AG04449 (cell line): ENCODE measurements around the gene UVRAG.

Experiments
- CTCF ChIA-PET: fragments of 350-600 bp; formaldehyde crosslinking; extraction: SDS; loops from one replicate; lab custom pipeline; 2021; ENCODE audit warnings: antibody characterized with exemption; lab: Yijun Ruan, JAX
- POLR2A ChIA-PET: fragments of 400-600, 350-600 bp; formaldehyde crosslinking; extraction: SDS; loops from one replicate; lab custom pipeline; 2020; ENCODE audit warnings: antibody characterized with exemption, inconsistent platforms; lab: Yijun Ruan, JAX
- DNase-seq: peaks from one replicate; pipeline ENCODE4 v3.0.0-alpha.2; 2010; ENCODE audit warnings: low read depth, low spot score
- H3K4me3 ChIP-seq: 2 replicates; pipeline ENCODE4 v1.5.1; 2011; ENCODE audit warnings: low read depth, mild to moderate bottlenecking, control low read depth, low read length
- CTCF ChIP-seq: IDR thresholded peaks from one replicate; pipeline ENCODE4 v1.5.1; 2011; ENCODE audit warnings: mild to moderate bottlenecking, moderate library complexity, low read length, control low read depth, inconsistent platforms; ENCODE audit not compliant: insufficient read depth; ENCODE audit errors: missing control alignments

UVRAG gene

GRCh38 chr11:76005756-76006155 is 190.7 kb downstream of the UVRAG start:
- ChIA-PET POLR2A (no interaction called here), CTCF (interaction anchor here (1.1 kb wide), 1 partner anchor 19 kb away, joined by 3 read pairs; no protein-coding TSS in a partner anchor)
- no peak for TF ChIP-seq CTCF
- DNase-seq: no peak
- H3K4me3 ChIP-seq: no peak overlapping the region

GRCh38 chr11:76007166-76007565 is 192.2 kb downstream of the UVRAG start:
- POLR2A ChIA-PET: interaction anchor here (1.2 kb wide), 1 partner anchor 23 kb away, joined by 3 read pairs; no protein-coding TSS in a partner anchor
- H3K4me3 ChIP-seq: no peak overlapping the region
- no peak for DNase-seq
- TF ChIP-seq CTCF: no peak
- CTCF ChIA-PET: interaction anchor here (1.8 kb wide), 1 partner anchor 111 kb away, joined by 7 read pairs; no protein-coding TSS in a partner anchor

- POLR2A ChIA-PET: interaction anchor here (1.2 kb wide), 1 partner anchor 22 kb away, joined by 3 read pairs; no protein-coding TSS in a partner anchor
- CTCF ChIA-PET: no interaction called here
- peak; percentile 26 for DNase-seq
- TF ChIP-seq CTCF: no peak
- no peak overlapping the region for H3K4me3 ChIP-seq
These were observed 193.5 kb downstream of the UVRAG start for GRCh38 chr11:76008474-76008873.

- CTCF ChIA-PET: interaction anchor here (1.7 kb wide), 1 partner anchor 10 kb away, joined by 5 read pairs; no protein-coding TSS in a partner anchor
These were observed 195.0 kb downstream of the UVRAG start for GRCh38 chr11:76010051-76010450.

GRCh38 chr11:76013526-76013925 is 198.5 kb downstream of the UVRAG start:
- no peak overlapping the region for H3K4me3 ChIP-seq
- ChIA-PET POLR2A (no interaction called here), CTCF (interaction anchor here (1.2 kb wide), 1 partner anchor 195 kb away, joined by 3 read pairs; no protein-coding TSS in a partner anchor)
- DNase-seq: no peak
- TF ChIP-seq CTCF: no peak

More at GRCh38 chr11:76010051-76010450, 195.0 kb downstream of the UVRAG start:
- POLR2A ChIA-PET: no interaction called here
- TF ChIP-seq CTCF: no peak
- no peak for DNase-seq
- no peak overlapping the region for H3K4me3 ChIP-seq

- POLR2A ChIA-PET: interaction anchor here (0.8 kb wide), 1 partner anchor 12 kb away, joined by 3 read pairs; no protein-coding TSS in a partner anchor
- TF ChIP-seq CTCF: no peak
- CTCF ChIA-PET: no interaction called here
- no peak overlapping the region for H3K4me3 ChIP-seq
- no peak for DNase-seq
These were observed 208.4 kb downstream of the UVRAG start for GRCh38 chr11:76023236-76024068.
